OCI-LY7 (cell line): ENCODE data around the gene KCNK16.

Experiments
- CTCF ChIP-seq: fragments of 200-600 bp; sonication (generic); conservative IDR thresholded peaks from 2 replicates; pipeline ENCODE4 v1.5.1; 2014; ENCODE audit warnings: mild to moderate bottlenecking, antibody characterized with exemption, low read length, moderate library complexity, mixed read lengths
- EZH2phosphoT487 ChIP-seq: fragments of 200-600 bp; sonication (generic); IDR thresholded peaks from 2 replicates; pipeline ENCODE4 v1.6.1; 2018; ENCODE audit warnings: low read depth, borderline replicate concordance, mild to moderate bottlenecking, mixed run types, antibody characterized with exemption, low read length, moderate library complexity, mixed read lengths

- TF ChIP-seq EZH2phosphoT487 (no peak), CTCF (no peak)
Observed at GRCh38 chr6:39319621-39320362, 2.7 kb downstream of the KCNK16 start.
